ENCODE results near the gene MDH2.

- TF ChIP-seq ETS1 (IDR thresholded peaks at IDR 0.05) (no peak), EZH2 (IDR thresholded peaks at IDR 0.05; ENCODE audit: low read depth, unreplicated experiment) (no peak), POLR2AphosphoS5 (IDR thresholded peaks at IDR 0.05; ENCODE audit: low read depth) (no peak), EZH2phosphoT487 (IDR thresholded peaks at IDR 0.05; ENCODE audit: unreplicated experiment) (no peak), CREB1 (CRISPR knock-in tag; IDR thresholded peaks at IDR 0.05; ENCODE audit: low read depth) (no peak), NANOG (IDR thresholded peaks at IDR 0.05; ENCODE audit: borderline replicate concordance) (no peak)
- TF ChIP-seq, protein P1, sequence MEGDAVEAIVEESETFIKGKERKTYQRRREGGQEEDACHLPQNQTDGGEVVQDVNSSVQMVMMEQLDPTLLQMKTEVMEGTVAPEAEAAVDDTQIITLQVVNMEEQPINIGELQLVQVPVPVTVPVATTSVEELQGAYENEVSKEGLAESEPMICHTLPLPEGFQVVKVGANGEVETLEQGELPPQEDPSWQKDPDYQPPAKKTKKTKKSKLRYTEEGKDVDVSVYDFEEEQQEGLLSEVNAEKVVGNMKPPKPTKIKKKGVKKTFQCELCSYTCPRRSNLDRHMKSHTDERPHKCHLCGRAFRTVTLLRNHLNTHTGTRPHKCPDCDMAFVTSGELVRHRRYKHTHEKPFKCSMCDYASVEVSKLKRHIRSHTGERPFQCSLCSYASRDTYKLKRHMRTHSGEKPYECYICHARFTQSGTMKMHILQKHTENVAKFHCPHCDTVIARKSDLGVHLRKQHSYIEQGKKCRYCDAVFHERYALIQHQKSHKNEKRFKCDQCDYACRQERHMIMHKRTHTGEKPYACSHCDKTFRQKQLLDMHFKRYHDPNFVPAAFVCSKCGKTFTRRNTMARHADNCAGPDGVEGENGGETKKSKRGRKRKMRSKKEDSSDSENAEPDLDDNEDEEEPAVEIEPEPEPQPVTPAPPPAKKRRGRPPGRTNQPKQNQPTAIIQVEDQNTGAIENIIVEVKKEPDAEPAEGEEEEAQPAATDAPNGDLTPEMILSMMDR (conservative IDR thresholded peaks at IDR 0.05; ENCODE audit: low read depth in 2 of 2) = no peak
These were observed 5.6 kb downstream of the MDH2 start for GRCh38 chr7:76053461-76053860.
